A549 (cell line): Measurements from ENCODE around the gene GALNT15.

ENCODE experiments used
- BHLHE40 ChIP-seq: IDR thresholded peaks from 2 replicates; pipeline ENCODE4 v1.6.1; 2012; ENCODE audit warnings: low read depth, low read length, inconsistent platforms
- CEBPB ChIP-seq, 2 experiments: fragments of >200 bp in 1 of 2; sonication (Bioruptor Twin) in 1 of 2; formaldehyde crosslinking in 1 of 2; IDR thresholded peaks; 2 replicates each; pipeline ENCODE4 v1.6.1; 2012 to 2016
- HDAC2 ChIP-seq: fragments of 200-600 bp; sonication (generic); IDR thresholded peaks from 2 replicates; pipeline ENCODE4 v1.6.1; 2016
- MAZ ChIP-seq: fragments of 150-350 bp; IDR thresholded peaks from 2 replicates; pipeline ENCODE4 v1.6.1; 2014; ENCODE audit warnings: antibody characterized with exemption, low read depth, low read length, borderline replicate concordance
- RAD21 ChIP-seq, 2 experiments: fragments of >200 bp in 1 of 2; sonication (Bioruptor Twin) in 1 of 2; formaldehyde crosslinking in 1 of 2; IDR thresholded peaks in 1 of 2; conservative IDR thresholded peaks in 1 of 2; 2 replicates in 1 of 2; 3 replicates in 1 of 2; pipeline ENCODE4 v1.6.1; 2012 to 2018; ENCODE audit warnings: inconsistent platforms in 1 of 2
- REST ChIP-seq: fragments of 200-600 bp; sonication (generic); IDR thresholded peaks from 2 replicates; pipeline ENCODE4 v1.6.1; 2016; ENCODE audit warnings: antibody characterized with exemption, mild to moderate bottlenecking, moderate library complexity
- TP53 ChIP-seq: fragments of 250-450 bp; sonication (Bioruptor Pico); IDR thresholded peaks from 2 replicates; pipeline ENCODE4 v1.5.0; 2021; ENCODE audit warnings: mild to moderate bottlenecking, moderate library complexity
- TF ChIP-seq, protein P1 (sequence below): fragments of 250-450 bp; sonication (Bioruptor Pico); IDR thresholded peaks from 2 replicates; pipeline ENCODE4 v1.5.0; 2020; ENCODE audit warnings: low read depth, mild to moderate bottlenecking, moderate library complexity
- TF ChIP-seq, protein P2 (sequence below): fragments of >200 bp; sonication (Bioruptor Twin); formaldehyde crosslinking; IDR thresholded peaks from 3 replicates; pipeline ENCODE4 v1.5.1; 2016
- TF ChIP-seq, protein P3 (sequence below): IDR thresholded peaks from 2 replicates; pipeline ENCODE4 v1.6.1; 2012

- TF ChIP-seq, protein P1, sequence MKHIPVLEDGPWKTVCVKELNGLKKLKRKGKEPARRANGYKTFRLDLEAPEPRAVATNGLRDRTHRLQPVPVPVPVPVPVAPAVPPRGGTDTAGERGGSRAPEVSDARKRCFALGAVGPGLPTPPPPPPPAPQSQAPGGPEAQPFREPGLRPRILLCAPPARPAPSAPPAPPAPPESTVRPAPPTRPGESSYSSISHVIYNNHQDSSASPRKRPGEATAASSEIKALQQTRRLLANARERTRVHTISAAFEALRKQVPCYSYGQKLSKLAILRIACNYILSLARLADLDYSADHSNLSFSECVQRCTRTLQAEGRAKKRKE (CRISPR knock-in tag), result no peak
- TF ChIP-seq, protein P2, sequence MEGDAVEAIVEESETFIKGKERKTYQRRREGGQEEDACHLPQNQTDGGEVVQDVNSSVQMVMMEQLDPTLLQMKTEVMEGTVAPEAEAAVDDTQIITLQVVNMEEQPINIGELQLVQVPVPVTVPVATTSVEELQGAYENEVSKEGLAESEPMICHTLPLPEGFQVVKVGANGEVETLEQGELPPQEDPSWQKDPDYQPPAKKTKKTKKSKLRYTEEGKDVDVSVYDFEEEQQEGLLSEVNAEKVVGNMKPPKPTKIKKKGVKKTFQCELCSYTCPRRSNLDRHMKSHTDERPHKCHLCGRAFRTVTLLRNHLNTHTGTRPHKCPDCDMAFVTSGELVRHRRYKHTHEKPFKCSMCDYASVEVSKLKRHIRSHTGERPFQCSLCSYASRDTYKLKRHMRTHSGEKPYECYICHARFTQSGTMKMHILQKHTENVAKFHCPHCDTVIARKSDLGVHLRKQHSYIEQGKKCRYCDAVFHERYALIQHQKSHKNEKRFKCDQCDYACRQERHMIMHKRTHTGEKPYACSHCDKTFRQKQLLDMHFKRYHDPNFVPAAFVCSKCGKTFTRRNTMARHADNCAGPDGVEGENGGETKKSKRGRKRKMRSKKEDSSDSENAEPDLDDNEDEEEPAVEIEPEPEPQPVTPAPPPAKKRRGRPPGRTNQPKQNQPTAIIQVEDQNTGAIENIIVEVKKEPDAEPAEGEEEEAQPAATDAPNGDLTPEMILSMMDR, result no peak
- TF ChIP-seq MAZ (no peak), REST (no peak), RAD21 (conservative IDR thresholded peaks at IDR 0.05 in 1 of 2, IDR thresholded peaks at IDR 0.05 in 1 of 2) (no peak), BHLHE40 (no peak), TP53 (CRISPR knock-in tag) (no peak), CEBPB (IDR thresholded peaks at IDR 0.05) (no peak), HDAC2 (no peak)
- TF ChIP-seq, protein P3, sequence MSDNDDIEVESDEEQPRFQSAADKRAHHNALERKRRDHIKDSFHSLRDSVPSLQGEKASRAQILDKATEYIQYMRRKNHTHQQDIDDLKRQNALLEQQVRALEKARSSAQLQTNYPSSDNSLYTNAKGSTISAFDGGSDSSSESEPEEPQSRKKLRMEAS, result no peak
Observed at GRCh38 chr3:16265455-16265786, 90.9 kb downstream of the GALNT15 start.
